MM.1S (cell line): ENCODE measurements around the gene SLC29A3.

Experiments used
- CTCF ChIP-seq: fragments of 300-600 bp; sonication (generic); IDR thresholded peaks from 2 replicates; pipeline ENCODE4 v1.5.1; 2016; ENCODE audit warnings: antibody characterized with exemption, low read length, mixed read lengths
- EZH2phosphoT487 ChIP-seq: fragments of 300-600 bp; sonication (generic); IDR thresholded peaks from 2 replicates; pipeline ENCODE4 v1.6.1; 2018; ENCODE audit warnings: antibody characterized with exemption, low read length

DNA sequence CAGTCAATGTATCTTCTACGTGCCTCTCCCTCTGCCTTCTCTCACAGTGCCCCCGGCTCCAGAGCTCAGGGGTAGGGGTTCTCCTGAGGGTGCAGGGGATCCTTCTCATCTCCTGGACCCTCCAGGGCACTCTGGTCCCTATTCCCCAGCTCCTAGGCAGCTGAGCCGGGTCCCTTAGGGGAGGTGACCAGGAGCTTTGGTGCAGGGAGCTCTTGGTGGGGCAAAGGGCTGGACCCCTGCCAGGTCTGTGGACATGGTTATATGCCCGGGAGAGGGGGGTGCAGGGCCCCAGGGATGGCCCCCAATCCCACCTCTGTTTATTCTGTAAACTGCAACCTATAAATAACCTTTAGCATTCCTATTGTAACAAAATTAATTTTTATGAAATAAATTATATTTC is 16.6 kb upstream of the SLC29A3 start:
- TF ChIP-seq EZH2phosphoT487 (no peak), CTCF (no peak)
